Mesenchymal stem cell (in vitro differentiated cells and primary cell): ENCODE measurements around the gene ABCB11.
A peak's percentile ranks its signal among the peaks of the same experiment; 100 is the strongest.

Experiments used
- DNase-seq: peaks from one replicate; pipeline ENCODE4 v3.0.0-alpha.2; 2013
- H2AFZ ChIP-seq: one replicate; pipeline ENCODE4 v1.6.1; 2013; ENCODE audit warnings: low read depth, mild to moderate bottlenecking, control low read depth, inconsistent platforms, low read length, moderate library complexity
- H2AK5ac ChIP-seq: 2 replicates; pipeline ENCODE4 v1.6.1; 2013; ENCODE audit warnings: low read length, moderate library complexity, mild to moderate bottlenecking, inconsistent platforms; ENCODE audit not compliant: severe bottlenecking
- H2BK120ac ChIP-seq: one replicate; pipeline ENCODE4 v1.6.1; 2013; ENCODE audit warnings: low read depth, mild to moderate bottlenecking, inconsistent platforms, low read length, moderate library complexity
- H2BK12ac ChIP-seq, 2 experiments: one replicate each; pipeline ENCODE4 v1.6.1; 2013; ENCODE audit warnings: inconsistent platforms in 2 of 2, low read length in 2 of 2, mild to moderate bottlenecking in 2 of 2, moderate library complexity in 2 of 2, control low read depth in 1 of 2
- H2BK15ac ChIP-seq: one replicate; pipeline ENCODE4 v1.6.1; 2013; ENCODE audit warnings: mild to moderate bottlenecking, low read depth, inconsistent platforms; ENCODE audit not compliant: poor library complexity, severe bottlenecking
- H2BK5ac ChIP-seq: 2 replicates; pipeline ENCODE4 v1.6.1; 2013; ENCODE audit warnings: low read depth, mild to moderate bottlenecking, low read length, control low read depth, inconsistent platforms; ENCODE audit not compliant: poor library complexity, severe bottlenecking
- H3K14ac ChIP-seq, 2 experiments: one replicate each; pipeline ENCODE4 v1.6.1; 2013; ENCODE audit warnings: inconsistent platforms in 2 of 2, low read length in 2 of 2, control low read depth in 1 of 2, mild to moderate bottlenecking in 1 of 2, moderate library complexity in 1 of 2
- H3K18ac ChIP-seq, 2 experiments: one replicate each; pipeline ENCODE4 v1.6.1; 2013; ENCODE audit warnings: inconsistent platforms in 2 of 2, low read length in 2 of 2, control low read depth in 1 of 2, low read depth in 1 of 2, mild to moderate bottlenecking in 1 of 2
- H3K23ac ChIP-seq, 2 experiments: one replicate each; pipeline ENCODE4 v1.6.1; 2013; ENCODE audit warnings: inconsistent platforms in 2 of 2, low read length in 2 of 2, mild to moderate bottlenecking in 2 of 2, moderate library complexity in 2 of 2, control low read depth in 1 of 2
- H3K27ac ChIP-seq: 2 replicates; pipeline ENCODE4 v1.5.1; 2013; ENCODE audit warnings: mild to moderate bottlenecking, moderate library complexity, low read length, control low read depth, inconsistent platforms; ENCODE audit not compliant: poor library complexity, severe bottlenecking
- H3K27me3 ChIP-seq, 2 experiments: 2 replicates each; pipeline versions ENCODE4 v1.6.1 to v1.7.0; 2013; ENCODE audit warnings: low read length in 2 of 2, mild to moderate bottlenecking in 2 of 2, moderate library complexity in 2 of 2, control low read depth in 1 of 2, inconsistent platforms in 1 of 2; ENCODE audit not compliant: control insufficient read depth in 1 of 2, insufficient read depth in 1 of 2
- H3K36me3 ChIP-seq, 2 experiments: 2 replicates each; pipeline versions ENCODE4 v1.6.1 to v1.7.0; 2013; ENCODE audit warnings: low read length in 2 of 2, control low read depth in 1 of 2, inconsistent platforms in 1 of 2, low read depth in 1 of 2, mild to moderate bottlenecking in 1 of 2; ENCODE audit not compliant: insufficient read depth in 2 of 2, control insufficient read depth in 1 of 2
- H3K4ac ChIP-seq, 2 experiments: one replicate each; pipeline ENCODE4 v1.6.1; 2013; ENCODE audit warnings: inconsistent platforms in 2 of 2, low read length in 2 of 2, mild to moderate bottlenecking in 2 of 2, moderate library complexity in 2 of 2, control low read depth in 1 of 2, low read depth in 1 of 2
- H3K4me1 ChIP-seq: 2 replicates; pipeline ENCODE4 v1.6.1; 2013; ENCODE audit warnings: low read depth, low read length, control low read depth; ENCODE audit not compliant: control insufficient read depth, insufficient read depth
- H3K4me2 ChIP-seq: 2 replicates; pipeline ENCODE4 v1.6.1; 2013; ENCODE audit warnings: low read length, mild to moderate bottlenecking, inconsistent platforms; ENCODE audit not compliant: poor library complexity, severe bottlenecking
- H3K4me3 ChIP-seq, 2 experiments: 2 replicates each; pipeline versions ENCODE4 v1.5.1 to v1.7.0; 2013; ENCODE audit warnings: low read length in 2 of 2, mild to moderate bottlenecking in 2 of 2, control low read depth in 1 of 2, low read depth in 1 of 2; ENCODE audit not compliant: insufficient read depth in 1 of 2
- H3K79me1 ChIP-seq: replicated peaks from 2 replicates; pipeline ENCODE4 v1.6.1; 2013; ENCODE audit warnings: mild to moderate bottlenecking, control low read depth, low read length, inconsistent platforms; ENCODE audit not compliant: poor library complexity, severe bottlenecking
- H3K9ac ChIP-seq: 2 replicates; pipeline ENCODE4 v1.7.0; 2013; ENCODE audit warnings: mild to moderate bottlenecking, low read length, moderate library complexity
- H3K9me3 ChIP-seq: 2 replicates; pipeline ENCODE4 v1.7.0; 2013; ENCODE audit warnings: mild to moderate bottlenecking, low read length; ENCODE audit not compliant: control insufficient read depth
- H4K8ac ChIP-seq: one replicate; pipeline ENCODE4 v1.6.1; 2013; ENCODE audit warnings: inconsistent platforms, mild to moderate bottlenecking, low read length, moderate library complexity
- H4K91ac ChIP-seq: one replicate; pipeline ENCODE4 v1.6.1; 2013; ENCODE audit warnings: mild to moderate bottlenecking, low read length, inconsistent platforms
- WGBS: methylation state at CpG from one replicate; pipeline ENCODE4 v1.1.7; 2013; ENCODE audit warnings: mixed read lengths; 5-methylcytosine and 5-hydroxymethylcytosine counted together

Gene ABCB11

GRCh38 chr2:169002161-169002738 lies 28.9 kb downstream of the ABCB11 start:
- Histone ChIP-seq H4K91ac (no peak overlapping the region), H3K79me1 (no peaks in the 10 kb centered on the region), H3K4me3 (no peak overlapping the region), H3K9ac (no peak overlapping the region), H2BK5ac (no peak overlapping the region), H3K14ac (no peak overlapping the region), H3K4ac (no peak overlapping the region), H2AK5ac (no peak overlapping the region), H3K23ac (no peak overlapping the region), H4K8ac (no peak overlapping the region), H3K4me1 (peaks cover 2% of the 10 kb centered on the region), H2BK15ac (no peak overlapping the region), H3K27me3 (no peaks in the 10 kb centered on the region), H2BK12ac (no peak overlapping the region), H3K18ac (no peak overlapping the region), H3K9me3 (no peaks in the 10 kb centered on the region), H2AFZ (no peak overlapping the region), H3K36me3 (no peaks in the 10 kb centered on the region), H2BK120ac (no peak overlapping the region), H3K4me2 (no peak overlapping the region), H3K27ac (no peak overlapping the region)
- whole genome bisulfite sequencing, result no CpG with 5 or more reads among the region's 3 CpGs
- DNase-seq, result peak; percentile 7

GRCh38 chr2:169001116-169001815 lies 29.9 kb downstream of the ABCB11 start:
- DNase-seq, result no peak
- no peaks in the 10 kb centered on the region for H3K27me3 ChIP-seq
- no peak overlapping the region for H2BK15ac ChIP-seq
- H3K9ac ChIP-seq, result no peak overlapping the region
- no peak overlapping the region for H2AK5ac ChIP-seq
- H3K4me1 ChIP-seq, result peaks cover 2% of the 10 kb centered on the region
- H3K36me3 ChIP-seq, result no peaks in the 10 kb centered on the region
- H3K4me2 ChIP-seq, result no peak overlapping the region
- H3K4me3 ChIP-seq, result no peak overlapping the region
- H3K9me3 ChIP-seq, result no peaks in the 10 kb centered on the region
- no peak overlapping the region for H3K18ac ChIP-seq
- WGBS, result 75% methylated on average over 4 of the region's 5 CpGs
- H4K91ac ChIP-seq, result no peak overlapping the region
- no peak overlapping the region for H2BK5ac ChIP-seq
- H2BK12ac ChIP-seq, result no peak overlapping the region
- peak overlapping the region in 1 of 2 experiments; percentile 48 for H3K14ac ChIP-seq
- no peak overlapping the region for H3K4ac ChIP-seq
- H2AFZ ChIP-seq, result no peak overlapping the region
- no peak overlapping the region for H3K23ac ChIP-seq
- no peak overlapping the region for H2BK120ac ChIP-seq
- H4K8ac ChIP-seq, result no peak overlapping the region
- H3K27ac ChIP-seq, result peak overlapping the region; percentile 7
- H3K79me1 ChIP-seq, result no peaks in the 10 kb centered on the region

- H3K14ac ChIP-seq, result no peak overlapping the region
- no peak overlapping the region for H3K4me2 ChIP-seq
- no peak overlapping the region for H3K27ac ChIP-seq
- no CpG with 5 or more reads among the region's 1 CpG for WGBS
- H3K9me3 ChIP-seq, result no peaks in the 10 kb centered on the region
- H2BK120ac ChIP-seq, result no peak overlapping the region
- peaks cover 2% of the 10 kb centered on the region for H3K4me1 ChIP-seq
- H2BK5ac ChIP-seq, result no peak overlapping the region
- H3K4ac ChIP-seq, result no peak overlapping the region
- no peak overlapping the region for H3K18ac ChIP-seq
- H3K79me1 ChIP-seq, result no peaks in the 10 kb centered on the region
- H3K23ac ChIP-seq, result no peak overlapping the region
- no peak overlapping the region for H4K91ac ChIP-seq
- H2AFZ ChIP-seq, result no peak overlapping the region
- no peak for DNase-seq
- H3K27me3 ChIP-seq, result no peaks in the 10 kb centered on the region
- H3K36me3 ChIP-seq, result no peaks in the 10 kb centered on the region
- no peak overlapping the region for H2BK12ac ChIP-seq
- H3K4me3 ChIP-seq, result no peak overlapping the region
- H2AK5ac ChIP-seq, result no peak overlapping the region
- H4K8ac ChIP-seq, result no peak overlapping the region
- no peak overlapping the region for H3K9ac ChIP-seq
- H2BK15ac ChIP-seq, result no peak overlapping the region
These were observed 31.4 kb downstream of the ABCB11 start for GRCh38 chr2:168999668-169000213.

GRCh38 chr2:168998609-168999211 lies 32.4 kb downstream of the ABCB11 start:
- Histone ChIP-seq H3K4me1 (peaks cover 2% of the 10 kb centered on the region), H2BK15ac (no peak overlapping the region), H2BK12ac (no peak overlapping the region), H2BK120ac (no peak overlapping the region), H3K27me3 (no peaks in the 10 kb centered on the region), H3K14ac (no peak overlapping the region), H3K4me2 (no peak overlapping the region), H4K91ac (no peak overlapping the region), H3K79me1 (no peaks in the 10 kb centered on the region), H3K36me3 (no peaks in the 10 kb centered on the region), H3K4ac (no peak overlapping the region), H2AFZ (no peak overlapping the region), H4K8ac (no peak overlapping the region), H3K4me3 (no peak overlapping the region), H3K9ac (no peak overlapping the region), H2AK5ac (no peak overlapping the region), H3K23ac (no peak overlapping the region), H3K9me3 (no peaks in the 10 kb centered on the region), H3K18ac (no peak overlapping the region), H3K27ac (no peak overlapping the region), H2BK5ac (no peak overlapping the region)
- DNase-seq, result no peak
- WGBS, result 85% methylated on average over 4 of the region's 4 CpGs
